ENCODE measurements around the gene NDFIP1. TPM values are rescaled to one million over a fixed set of nuclear protein-coding genes. Genes with fewer than 3 reads are reported as not detected.

The NDFIP1 gene
- total RNA-seq, 2 donors from 2014 or later, result 37.1 to 56.9 TPM

GRCh38 chr5:142095035-142095434 lies 13.5 kb upstream of the NDFIP1 start:
- Histone ChIP-seq H3K4me3 (no peak overlapping the region), H3K4me1 (no peaks in the 10 kb centered on the region), H3K27me3 (no peaks in the 10 kb centered on the region), H3K9ac (ENCODE audit: low read depth in 2 of 2, low read length in 2 of 2) (no peak overlapping the region), H3K9me3 (no peaks in the 10 kb centered on the region), H3K36me3 (no peaks in the 10 kb centered on the region), H3K27ac (no peak overlapping the region)
- no peak for TF ChIP-seq CTCF (IDR thresholded peaks at IDR 0.05)
- DNase-seq, result no peak
- intact Hi-C loops (cut with DNase I), result no loop called here

- TF ChIP-seq CTCF (IDR thresholded peaks at IDR 0.05), result no peak
- Histone ChIP-seq H3K9ac (ENCODE audit: low read depth in 2 of 2, low read length in 2 of 2) (no peak overlapping the region), H3K36me3 (no peaks in the 10 kb centered on the region), H3K27me3 (no peaks in the 10 kb centered on the region), H3K4me3 (no peak overlapping the region), H3K27ac (no peak overlapping the region), H3K4me1 (no peaks in the 10 kb centered on the region), H3K9me3 (no peaks in the 10 kb centered on the region)
- intact Hi-C loops (cut with DNase I), result no loop called here
- DNase-seq, result no peak
These were observed 12.8 kb upstream of the NDFIP1 start for GRCh38 chr5:142095651-142096330.

GRCh38 chr5:142096382-142096781 lies 12.2 kb upstream of the NDFIP1 start:
- H3K9me3 ChIP-seq, result no peaks in the 10 kb centered on the region
- intact Hi-C loops (cut with DNase I), result no loop called here
- no peaks in the 10 kb centered on the region for H3K36me3 ChIP-seq
- no peaks in the 10 kb centered on the region for H3K4me1 ChIP-seq
- no peak overlapping the region for H3K27ac ChIP-seq
- no peak for DNase-seq
- no peak overlapping the region for H3K9ac ChIP-seq (ENCODE audit: low read depth in 2 of 2, low read length in 2 of 2)
- TF ChIP-seq CTCF (IDR thresholded peaks at IDR 0.05), result no peak
- no peaks in the 10 kb centered on the region for H3K27me3 ChIP-seq
- H3K4me3 ChIP-seq, result no peak overlapping the region

GRCh38 chr5:142097681-142098080 lies 10.9 kb upstream of the NDFIP1 start:
- no peak for TF ChIP-seq CTCF (IDR thresholded peaks at IDR 0.05)
- no peak overlapping the region for H3K27ac ChIP-seq
- H3K36me3 ChIP-seq, result no peaks in the 10 kb centered on the region
- no peak overlapping the region for H3K4me3 ChIP-seq
- H3K9ac ChIP-seq (ENCODE audit: low read depth in 2 of 2, low read length in 2 of 2), result no peak overlapping the region
- no peak for DNase-seq
- H3K27me3 ChIP-seq, result no peaks in the 10 kb centered on the region
- intact Hi-C loops (cut with DNase I), result no loop called here
- H3K9me3 ChIP-seq, result no peaks in the 10 kb centered on the region
- no peaks in the 10 kb centered on the region for H3K4me1 ChIP-seq

GRCh38 chr5:142098275-142098674 lies 10.3 kb upstream of the NDFIP1 start:
- Histone ChIP-seq H3K9me3 (no peaks in the 10 kb centered on the region), H3K9ac (ENCODE audit: low read depth in 2 of 2, low read length in 2 of 2) (no peak overlapping the region), H3K27me3 (no peaks in the 10 kb centered on the region), H3K36me3 (no peaks in the 10 kb centered on the region), H3K4me3 (no peak overlapping the region), H3K4me1 (no peaks in the 10 kb centered on the region), H3K27ac (no peak overlapping the region)
- DNase-seq, result no peak
- no peak for TF ChIP-seq CTCF (IDR thresholded peaks at IDR 0.05)
- intact Hi-C loops (cut with DNase I), result no loop called here
